Measurements from ENCODE around the gene FAM170B.

- no peak for TF ChIP-seq CTCF (IDR thresholded peaks at IDR 0.05; ENCODE audit: low read length)
- TF ChIP-seq EZH2 (IDR thresholded peaks at IDR 0.05; ENCODE audit: borderline replicate concordance, low read length): no peak
Measured at GRCh38 chr10:49172777-49173132, 38.9 kb upstream of the FAM170B start.

All from OCI-LY1 (cell line).